ENCODE data around the gene C21orf58.
A peak's percentile ranks its signal among the peaks of the same experiment; 100 is the strongest.

Gene C21orf58

GRCh38 chr21:46354046-46354445 is 30.4 kb upstream of the C21orf58 start:
- DNase-seq (ENCODE audit: low read depth, low spot score), result no peak

- no peak for DNase-seq (ENCODE audit: low read depth, low spot score)
Measured at GRCh38 chr21:46352913-46353312, 29.2 kb upstream of the C21orf58 start.

- DNase-seq (ENCODE audit: low read depth, low spot score), result no peak
Measured at GRCh38 chr21:46352164-46352515, 28.5 kb upstream of the C21orf58 start.

- DNase-seq (ENCODE audit: low read depth, low spot score), result no peak
Measured at GRCh38 chr21:46351476-46352163, 27.9 kb upstream of the C21orf58 start.

- DNase-seq (ENCODE audit: low read depth, low spot score), result no peak
Measured at GRCh38 chr21:46350981-46351380, 27.3 kb upstream of the C21orf58 start.

- DNase-seq (ENCODE audit: low read depth, low spot score), result no peak
Measured at GRCh38 chr21:46350571-46350970, 26.9 kb upstream of the C21orf58 start.

GRCh38 chr21:46349134-46349760 is 25.6 kb upstream of the C21orf58 start:
- no peak for DNase-seq (ENCODE audit: low read depth, low spot score)

GRCh38 chr21:46347791-46348381 is 24.2 kb upstream of the C21orf58 start:
- peak; percentile 5 for DNase-seq (ENCODE audit: low read depth, low spot score)

GRCh38 chr21:46347203-46347550 is 23.5 kb upstream of the C21orf58 start:
- no peak for DNase-seq (ENCODE audit: low read depth, low spot score)

GRCh38 chr21:46346296-46347202 is 22.9 kb upstream of the C21orf58 start:
- no peak for DNase-seq (ENCODE audit: low read depth, low spot score)

GRCh38 chr21:46345861-46346260 is 22.2 kb upstream of the C21orf58 start:
- DNase-seq (ENCODE audit: low read depth, low spot score), result no peak

GRCh38 chr21:46344219-46344915 is 20.7 kb upstream of the C21orf58 start:
- DNase-seq (ENCODE audit: low read depth, low spot score), result no peak

- no peak for DNase-seq (ENCODE audit: low read depth, low spot score)
Measured at GRCh38 chr21:46340998-46341397, 17.3 kb upstream of the C21orf58 start.

GRCh38 chr21:46336603-46337002 is 12.9 kb upstream of the C21orf58 start:
- DNase-seq (ENCODE audit: low read depth, low spot score), result no peak

GRCh38 chr21:46334351-46335140 is 10.9 kb upstream of the C21orf58 start:
- DNase-seq (ENCODE audit: low read depth, low spot score), result no peak

GRCh38 chr21:46329796-46330195 is 6.1 kb upstream of the C21orf58 start:
- DNase-seq (ENCODE audit: low read depth, low spot score), result no peak

- no peak for DNase-seq (ENCODE audit: low read depth, low spot score)
Measured at GRCh38 chr21:46328151-46328550, 4.5 kb upstream of the C21orf58 start.

GRCh38 chr21:46327711-46328110 is 4.0 kb upstream of the C21orf58 start:
- DNase-seq (ENCODE audit: low read depth, low spot score), result no peak

GRCh38 chr21:46326110-46326703 is 2.5 kb upstream of the C21orf58 start:
- DNase-seq (ENCODE audit: low read depth, low spot score), result no peak

Measured in ELF-1 (cell line).